PC-3 (cell line): ENCODE measurements around the gene PUS3. TPM values are rescaled to one million over a fixed set of nuclear protein-coding genes. Genes with fewer than 3 reads are reported as not detected.

Source experiments
- ATAC-seq: fragments of 200-7000 bp; cut with Tn5 transposase; 2 replicates; pipeline ENCODE4 v1.9.1; 2020; ENCODE audit warnings: mild to moderate bottlenecking, moderate library complexity
- Bru-seq: library from RNA; stranded (reverse); fragments of 400-500 nt; gene quantifications from one replicate; lab custom pipeline; 2021; lab: Mats Ljungman, UMichigan
- BruChase-seq, 2 experiments: library from RNA; stranded (reverse); fragments of 400-500 nt; gene quantifications; one replicate each; lab custom pipeline; 2021; lab: Mats Ljungman, UMichigan
- BruUV-seq: library from RNA; stranded (reverse); fragments of 400-500 nt; replicated peaks from 2 replicates; lab custom pipeline; 2021; lab: Mats Ljungman, UMichigan
- CTCF ChIA-PET: fragments of 300-600 bp; sonication (Branson Sonifier 250); formaldehyde crosslinking; loops from one replicate; lab custom pipeline; 2022; ENCODE audit warnings: antibody characterized with exemption; lab: Charles Lee
- POLR2A ChIA-PET: fragments of 300-600 bp; sonication (Branson Sonifier 250); formaldehyde crosslinking; loops from one replicate; lab custom pipeline; 2022; ENCODE audit warnings: antibody characterized with exemption; ENCODE audit not compliant: unreplicated experiment; lab: Charles Lee
- DNase-seq: peaks from one replicate; pipeline ENCODE4 v3.0.0-alpha.2; 2015
- H2AFZ ChIP-seq: fragments of 300-600 bp; sonication (generic); 2 replicates; pipeline ENCODE4 v1.6.0; 2016; ENCODE audit warnings: antibody characterized with exemption, low read length
- H3F3A ChIP-seq: fragments of 300-600 bp; sonication (generic); one replicate; pipeline ENCODE4 v1.6.0; 2017; ENCODE audit warnings: antibody characterized with exemption, low read length, control low read depth, mild to moderate bottlenecking; ENCODE audit not compliant: unreplicated experiment
- H3K27ac ChIP-seq: fragments of 300-600 bp; sonication (generic); 2 replicates; pipeline ENCODE4 v1.5.1; 2016; ENCODE audit warnings: mild to moderate bottlenecking, low read length
- H3K27me3 ChIP-seq: fragments of 300-600 bp; sonication (generic); 2 replicates; pipeline ENCODE4 v1.6.1; 2016; ENCODE audit warnings: low read length, mixed read lengths
- H3K36me3 ChIP-seq: fragments of 300-600 bp; sonication (generic); 2 replicates; pipeline ENCODE4 v1.6.1; 2016; ENCODE audit warnings: low read depth, mixed run types, low read length, mixed read lengths
- H3K4me1 ChIP-seq: fragments of 300-600 bp; sonication (generic); 2 replicates; pipeline ENCODE4 v1.5.1; 2016; ENCODE audit warnings: low read length; ENCODE audit not compliant: insufficient read depth
- H3K4me2 ChIP-seq: fragments of 300-600 bp; sonication (generic); 2 replicates; pipeline ENCODE4 v1.6.0; 2016; ENCODE audit warnings: low read length
- H3K4me3 ChIP-seq: fragments of 300-600 bp; sonication (generic); 2 replicates; pipeline ENCODE4 v1.5.1; 2016; ENCODE audit warnings: mild to moderate bottlenecking, low read length, mixed read lengths
- H3K79me2 ChIP-seq: fragments of 300-600 bp; sonication (generic); 2 replicates; pipeline ENCODE4 v1.6.1; 2017; ENCODE audit warnings: low read length, mixed read lengths
- H3K9ac ChIP-seq: fragments of 300-600 bp; sonication (generic); 2 replicates; pipeline ENCODE4 v1.6.0; 2016; ENCODE audit warnings: mild to moderate bottlenecking, low read length
- H3K9me2 ChIP-seq: fragments of 300-600 bp; sonication (generic); replicated peaks from 2 replicates; pipeline ENCODE4 v1.6.1; 2016; ENCODE audit warnings: mixed run types, low read length, mixed read lengths
- H3K9me3 ChIP-seq: fragments of 300-600 bp; sonication (generic); 2 replicates; pipeline ENCODE4 v1.6.1; 2016; ENCODE audit warnings: low read length, mixed read lengths
- H4K20me1 ChIP-seq: fragments of 300-600 bp; sonication (generic); 2 replicates; pipeline ENCODE4 v1.6.1; 2016; ENCODE audit warnings: low read length, mixed read lengths
- CTCF ChIP-seq: fragments of 300-600 bp; sonication (generic); conservative IDR thresholded peaks from 2 replicates; pipeline ENCODE4 v1.5.1; 2017; ENCODE audit warnings: antibody characterized with exemption, low read depth, mild to moderate bottlenecking, low read length
- EZH2 ChIP-seq: fragments of 300-600 bp; sonication (generic); IDR thresholded peaks from one replicate; pipeline ENCODE4 v1.6.1; 2017; ENCODE audit warnings: antibody characterized with exemption, mild to moderate bottlenecking, low read length; ENCODE audit not compliant: unreplicated experiment
- EZH2phosphoT487 ChIP-seq: fragments of 300-600 bp; sonication (generic); IDR thresholded peaks from 2 replicates; pipeline ENCODE4 v1.6.1; 2018; ENCODE audit warnings: mild to moderate bottlenecking, antibody characterized with exemption, low read length, borderline replicate concordance
- intact Hi-C: fragments of 100-400 bp; cut with micrococcal nuclease; formaldehyde crosslinking; loops from 2 replicates; pipeline ENCODE4 v1.9.0; 2023
- long read RNA-seq: library from polyadenylated mRNA; unstranded; transcript quantifications from one replicate; pipeline ENCODE4 v2.0.0, GENCODE V29; 2021; ENCODE audit not compliant: unreplicated experiment
- total RNA-seq: library from RNA; depleted of rRNA; stranded (reverse); fragments of >200 nt; gene quantifications from 2 replicates; pipeline ENCODE4 v1.2.3, GENCODE V29; 2014; rRNA removed

PUS3 gene
- total RNA-seq: 10.3 and 26.2 TPM in 2 replicates
- percentile 70 among the genes with signal in this experiment for Bru-seq, nascent RNA
- BruChase-seq, experiment 1, labeled RNA remaining after a 6-hour chase: percentile 66 among the genes with signal in this experiment
- percentile 76 among the genes with signal in this experiment for BruChase-seq, experiment 2, labeled RNA remaining after a 2-hour chase
- long read RNA-seq, transcript PUS3-201 (4 exons, 1,843 nt): major isoform, 9 of 18 reads
- long read RNA-seq, partial matches to known transcripts: 4 of 18 reads
- long read RNA-seq, other reads (novel, unspliced or antisense): 0 of 18 reads

GRCh38 chr11:125902927-125903710, at the start of gene PUS3:
Gene PUS3, minus strand, starts transcription at chr11:125903206. Its CDS starts 6,922 bp downstream, at chr11:125896284.
- Histone ChIP-seq H2AFZ (peak within 1 kb of the TSS; percentile 79), H3K9ac (peak within 1 kb of the TSS; percentile 80), H3K9me2 (no peaks in the 10 kb centered on the region), H3K4me3 (peak within 1 kb of the TSS; percentile 90), H3F3A (no peaks in the 10 kb centered on the region), H3K27me3 (peaks cover 12% of the 10 kb centered on the region; the same call in 1 of the 2 replicates), H3K4me1 (peaks cover 7% of the 10 kb centered on the region), H3K4me2 (peak within 1 kb of the TSS; percentile 84), H3K9me3 (no peaks in the 10 kb centered on the region), H3K27ac (peak within 1 kb of the TSS; percentile 42), H3K79me2 (peaks cover 45% of the 10 kb centered on the region), H3K36me3 (peaks cover 26% of the 10 kb centered on the region), H4K20me1 (peaks cover 8% of the 10 kb centered on the region; the same call in 1 of the 2 replicates)
- ATAC-seq (peak; percentile 97), DNase-seq (peak; percentile 90)
- ChIA-PET POLR2A (interaction anchor here (0.5 to 0.9 kb wide), 5 partner anchors 15 to 332 kb away, joined by 3 read pairs; no protein-coding TSS in a partner anchor), CTCF (interaction anchor here (0.6 to 0.8 kb wide), 2 partner anchors 16 to 177 kb away, joined by 3 to 4 read pairs; partner anchors contain the start of gene HYLS1)
- no TSS peak for BruUV-seq
- TF ChIP-seq EZH2 (no peak), EZH2phosphoT487 (no peak), CTCF (no peak)
- intact Hi-C loops: no loop called here

GRCh38 chr11:125952559-125952958, 49.6 kb upstream of the PUS3 start:
- H3K9me3 ChIP-seq: no peaks in the 10 kb centered on the region
- H3K27me3 ChIP-seq: no peaks in the 10 kb centered on the region
- no peak overlapping the region for H3K4me3 ChIP-seq
- H2AFZ ChIP-seq: peak overlapping the region; percentile 29; the same call in 1 of the 2 replicates
- H3K9me2 ChIP-seq: no peaks in the 10 kb centered on the region
- no peak overlapping the region for H3K9ac ChIP-seq
- H3K27ac ChIP-seq: no peak overlapping the region
- peak; percentile 26 for ATAC-seq
- no peaks in the 10 kb centered on the region for H4K20me1 ChIP-seq
- intact Hi-C loops: no loop called here
- no peaks in the 10 kb centered on the region for H3K36me3 ChIP-seq
- no TSS peak for BruUV-seq
- TF ChIP-seq EZH2: no peak
- no peak for TF ChIP-seq CTCF
- TF ChIP-seq EZH2phosphoT487: no peak
- H3K79me2 ChIP-seq: no peaks in the 10 kb centered on the region
- no peaks in the 10 kb centered on the region for H3F3A ChIP-seq
- CTCF ChIA-PET: no interaction called here
- H3K4me1 ChIP-seq: peaks cover 10% of the 10 kb centered on the region
- DNase-seq: no peak
- peak overlapping the region; percentile 55 for H3K4me2 ChIP-seq
- POLR2A ChIA-PET: no interaction called here
